Subcutaneous preadipocyte (primary cell): ENCODE results near the gene THRA. TPM values are rescaled to one million over a fixed set of nuclear protein-coding genes. Genes with fewer than 3 reads are reported as not detected.

Experiments
- small RNA-seq: library from RNA; depleted of rRNA; stranded (forward); fragments of <200 nt; gene quantifications from one replicate; pipeline ENCODE3, GENCODE V24; 2012
- total RNA-seq: library from RNA; depleted of rRNA; stranded (reverse); fragments of >200 nt; gene quantifications from 2 replicates; pipeline ENCODE4 v1.2.3, GENCODE V29; 2012

THRA gene, protein sequence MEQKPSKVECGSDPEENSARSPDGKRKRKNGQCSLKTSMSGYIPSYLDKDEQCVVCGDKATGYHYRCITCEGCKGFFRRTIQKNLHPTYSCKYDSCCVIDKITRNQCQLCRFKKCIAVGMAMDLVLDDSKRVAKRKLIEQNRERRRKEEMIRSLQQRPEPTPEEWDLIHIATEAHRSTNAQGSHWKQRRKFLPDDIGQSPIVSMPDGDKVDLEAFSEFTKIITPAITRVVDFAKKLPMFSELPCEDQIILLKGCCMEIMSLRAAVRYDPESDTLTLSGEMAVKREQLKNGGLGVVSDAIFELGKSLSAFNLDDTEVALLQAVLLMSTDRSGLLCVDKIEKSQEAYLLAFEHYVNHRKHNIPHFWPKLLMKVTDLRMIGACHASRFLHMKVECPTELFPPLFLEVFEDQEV
- total RNA-seq, result 20.2 and 21.5 TPM in 2 replicates

DNA sequence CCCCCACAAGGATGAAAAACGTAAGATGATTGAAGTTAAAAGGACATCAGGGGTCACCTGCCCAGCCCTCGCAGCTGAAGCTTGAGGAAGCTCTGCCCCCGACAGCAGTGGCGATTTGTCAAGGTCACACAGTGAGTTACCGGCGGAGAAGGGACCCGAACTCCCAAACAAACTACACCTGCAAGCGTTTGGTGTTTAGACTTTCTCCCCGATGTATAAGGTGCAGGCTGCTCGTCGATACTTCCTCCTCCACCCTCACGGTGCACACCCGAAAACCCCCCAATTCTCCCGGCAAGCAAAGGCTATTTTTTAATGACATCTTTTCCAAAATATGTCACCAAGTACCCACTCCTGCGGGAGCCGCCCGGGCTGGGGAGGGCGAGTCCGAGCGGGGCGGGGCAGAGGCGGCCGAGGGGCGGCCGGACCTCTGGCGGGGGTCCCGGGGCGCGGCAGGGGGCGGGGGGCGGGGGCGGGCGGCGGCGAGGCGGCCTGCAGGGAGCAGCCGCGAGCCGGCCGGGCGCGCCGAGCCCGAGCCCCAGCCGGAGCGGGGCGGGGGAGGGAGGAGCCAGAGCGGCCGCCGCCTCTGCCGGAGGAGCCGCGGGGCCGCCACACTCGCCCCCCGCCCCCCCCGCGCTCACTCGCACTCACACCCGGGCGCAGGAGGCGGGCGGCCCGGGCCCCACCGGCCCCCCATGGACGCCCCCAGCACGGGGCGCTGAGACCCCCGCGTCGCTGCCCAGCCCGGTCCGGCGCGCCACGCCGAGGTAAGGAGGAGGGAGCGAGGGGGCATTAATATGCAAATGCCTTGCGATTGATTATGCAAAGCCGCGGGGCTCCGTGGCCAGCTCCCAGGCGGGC is at the start of gene THRA:
Gene THRA, plus strand, starts transcription at position 637 of the 858 bp plus-strand sequence. CDS start 11,524 bp downstream, outside the sequence.

DNA sequence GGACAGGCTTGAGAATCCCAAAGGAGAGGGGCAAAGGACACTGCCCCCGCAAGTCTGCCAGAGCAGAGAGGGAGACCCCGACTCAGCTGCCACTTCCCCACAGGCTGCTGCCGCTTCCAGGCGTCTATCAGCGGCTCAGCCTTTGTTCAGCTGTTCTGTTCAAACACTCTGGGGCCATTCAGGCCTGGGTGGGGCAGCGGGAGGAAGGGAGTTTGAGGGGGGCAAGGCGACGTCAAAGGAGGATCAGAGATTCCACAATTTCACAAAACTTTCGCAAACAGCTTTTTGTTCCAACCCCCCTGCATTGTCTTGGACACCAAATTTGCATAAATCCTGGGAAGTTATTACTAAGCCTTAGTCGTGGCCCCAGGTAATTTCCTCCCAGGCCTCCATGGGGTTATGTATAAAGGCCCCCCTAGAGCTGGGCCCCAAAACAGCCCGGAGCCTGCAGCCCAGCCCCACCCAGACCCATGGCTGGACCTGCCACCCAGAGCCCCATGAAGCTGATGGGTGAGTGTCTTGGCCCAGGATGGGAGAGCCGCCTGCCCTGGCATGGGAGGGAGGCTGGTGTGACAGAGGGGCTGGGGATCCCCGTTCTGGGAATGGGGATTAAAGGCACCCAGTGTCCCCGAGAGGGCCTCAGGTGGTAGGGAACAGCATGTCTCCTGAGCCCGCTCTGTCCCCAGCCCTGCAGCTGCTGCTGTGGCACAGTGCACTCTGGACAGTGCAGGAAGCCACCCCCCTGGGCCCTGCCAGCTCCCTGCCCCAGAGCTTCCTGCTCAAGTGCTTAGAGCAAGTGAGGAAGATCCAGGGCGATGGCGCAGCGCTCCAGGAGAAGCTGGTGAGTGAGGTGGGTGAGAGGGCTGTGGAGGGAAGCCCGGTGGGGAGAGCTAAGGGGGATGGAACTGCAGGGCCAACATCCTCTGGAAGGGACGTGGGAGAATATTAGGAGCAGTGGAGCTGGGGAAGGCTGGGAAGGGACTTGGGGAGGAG is 47.5 kb upstream of the THRA start, which contains the start of gene CSF3:
Gene CSF3, plus strand, starts transcription at position 436 of the 993 bp plus-strand sequence. Its CDS starts 35 bp downstream, at position 471.

DNA sequence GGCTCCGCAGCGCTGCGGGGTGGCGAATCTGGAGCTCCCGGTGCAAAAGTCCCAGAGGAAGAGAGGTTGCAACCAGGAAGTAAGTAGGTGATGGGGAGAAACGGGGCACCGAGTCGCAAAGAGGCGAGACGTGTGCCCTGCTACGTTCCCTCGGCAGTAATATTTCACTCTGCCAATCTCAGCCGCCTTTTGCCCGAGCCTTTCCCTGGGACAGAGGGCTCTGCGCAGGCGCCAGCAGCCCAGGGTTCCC is 37.6 kb downstream of the THRA start, which contains the start of gene NR1D1:
Gene NR1D1, minus strand, starts transcription at position 171 of the 250 bp plus-strand sequence. CDS start 495 bp downstream, outside the sequence.

DNA sequence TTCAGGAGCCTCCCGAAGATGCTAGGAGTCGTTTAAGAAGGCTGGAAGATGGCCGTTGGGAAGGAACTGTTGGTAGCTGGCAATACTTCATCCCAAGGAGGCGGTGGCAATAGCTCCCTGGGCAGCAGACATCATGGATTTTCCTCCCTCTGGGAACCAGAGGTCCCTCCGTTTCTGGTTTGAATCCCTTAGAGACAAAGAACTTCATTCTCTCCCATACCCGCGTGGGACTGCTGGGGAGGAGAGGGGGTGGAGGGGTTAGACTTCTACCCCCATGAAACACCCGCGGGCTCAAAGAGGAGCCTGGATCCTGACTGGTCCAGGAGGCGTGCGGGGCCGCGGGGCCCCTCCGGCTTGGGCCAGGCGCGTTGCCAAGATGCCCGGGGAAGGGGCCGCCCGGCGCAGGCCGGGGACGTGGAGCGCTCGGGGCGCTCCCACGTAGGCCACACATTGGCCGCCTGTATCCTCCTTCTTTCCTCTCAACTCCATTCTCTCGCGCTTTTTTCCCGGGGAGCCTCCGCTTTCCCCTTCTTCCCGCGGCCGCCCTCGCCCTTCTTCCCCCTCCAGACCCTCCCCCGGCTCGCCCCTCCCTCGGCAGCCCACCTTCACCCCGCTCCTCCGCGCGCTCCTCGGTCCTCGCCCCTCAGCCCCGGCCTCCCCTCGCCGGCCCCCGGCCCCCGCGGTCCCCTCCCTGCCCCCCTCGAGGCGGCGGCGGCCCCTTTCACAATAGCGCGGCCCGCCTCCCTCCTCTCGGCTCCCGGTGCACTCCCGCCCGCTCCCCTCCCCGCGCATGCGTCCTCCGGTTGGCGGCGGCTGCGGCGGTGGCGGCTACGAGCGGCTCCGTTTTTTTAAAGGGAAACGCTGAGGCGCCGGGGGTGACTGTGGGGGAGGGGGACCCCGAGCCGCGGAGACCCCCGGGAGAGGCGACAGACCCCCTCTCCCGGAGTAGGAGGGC is 58.7 kb downstream of the THRA start, which contains the start of gene MSL1:
Gene MSL1, plus strand, starts transcription at position 791 of the 955 bp plus-strand sequence. CDS start 642 bp downstream, outside the sequence.

Small RNAs within 50 kb of the gene (small RNA-seq; reads per million reads assigned to genes)
- 484 reads per million, percentile 99 among the genes with 10 or more reads in this experiment for gene SNORD124

Other genes with a start within 250 kb of the THRA start
- gene IKZF3, start 198.7 kb upstream of the THRA start, total RNA-seq, result not detected in 2 replicates
- not detected in 2 replicates for gene ZPBP2, start 194.8 kb upstream of the THRA start, total RNA-seq
- 3.7 and 4.0 TPM in 2 replicates for gene GSDMB, start 144.3 kb upstream of the THRA start, total RNA-seq
- 22.1 and 32.7 TPM in 2 replicates for gene ORMDL3, start 135.4 kb upstream of the THRA start, total RNA-seq
- gene LRRC3C, start 135.2 kb upstream of the THRA start, total RNA-seq, result not detected in 2 replicates
- gene GSDMA, start 100.0 kb upstream of the THRA start, total RNA-seq, result not detected in 2 replicates
- 121 and 155 TPM in 2 replicates for gene PSMD3, start 82.2 kb upstream of the THRA start, total RNA-seq
- gene CSF3, start 47.5 kb upstream of the THRA start, total RNA-seq, result 2.9 and 10.2 TPM in 2 replicates
- gene MED24, start 8.6 kb upstream of the THRA start, total RNA-seq, result 54.2 and 57.0 TPM in 2 replicates
- gene NR1D1, start 37.6 kb downstream of the THRA start, total RNA-seq, result 2.6 and 3.1 TPM in 2 replicates
- gene MSL1, start 59.0 kb downstream of the THRA start, total RNA-seq, result 51.8 and 70.6 TPM in 2 replicates
- 40.4 and 49.1 TPM in 2 replicates for gene CASC3, start 77.6 kb downstream of the THRA start, total RNA-seq
- 1.8 and 2.3 TPM in 2 replicates for gene RAPGEFL1, start 114.5 kb downstream of the THRA start, total RNA-seq
- 5.5 and 6.6 TPM in 2 replicates for gene WIPF2, start 156.3 kb downstream of the THRA start, total RNA-seq
- gene CDC6, start 224.9 kb downstream of the THRA start, total RNA-seq, result 16.9 and 39.5 TPM in 2 replicates
- gene RARA, start 246.2 kb downstream of the THRA start, total RNA-seq, result 11.0 and 13.3 TPM in 2 replicates